Hippocampal formation (tissue), 2 donors: ENCODE data around the gene ACVR2A.

Experiments used
- DNase-seq, 2 donors: peaks; one replicate each; lab custom pipeline; 2025; lab: John Stamatoyannopoulos, UW

Gene ACVR2A

GRCh38 chr2:147855316-147855715 lies 10.5 kb downstream of the ACVR2A start:
- DNase-seq, result no peak

GRCh38 chr2:147855977-147856376 lies 11.1 kb downstream of the ACVR2A start:
- peak in 1 of 2 donors; percentile 16 for DNase-seq

- DNase-seq, result no peak
These were observed 15.2 kb downstream of the ACVR2A start for GRCh38 chr2:147860009-147860408.

GRCh38 chr2:147862859-147863516 lies 18.2 kb downstream of the ACVR2A start:
- no peak for DNase-seq

GRCh38 chr2:147863835-147864234 lies 19.0 kb downstream of the ACVR2A start:
- DNase-seq, result no peak

- no peak for DNase-seq
These were observed 20.7 kb downstream of the ACVR2A start for GRCh38 chr2:147865560-147865959.

GRCh38 chr2:147867050-147867449 lies 22.2 kb downstream of the ACVR2A start:
- DNase-seq, result no peak

GRCh38 chr2:147869934-147870333 lies 25.1 kb downstream of the ACVR2A start:
- no peak for DNase-seq

- no peak for DNase-seq
These were observed 28.1 kb downstream of the ACVR2A start for GRCh38 chr2:147872967-147873366.

- DNase-seq, result no peak
These were observed 29.1 kb downstream of the ACVR2A start for GRCh38 chr2:147873859-147874483.

GRCh38 chr2:147879846-147880245 lies 35.0 kb downstream of the ACVR2A start:
- DNase-seq, result no peak

- no peak for DNase-seq
These were observed 37.8 kb downstream of the ACVR2A start for GRCh38 chr2:147882631-147883030.

- no peak for DNase-seq
These were observed 40.0 kb downstream of the ACVR2A start for GRCh38 chr2:147884830-147885229.

GRCh38 chr2:147886136-147886535 lies 41.3 kb downstream of the ACVR2A start:
- DNase-seq, result no peak

GRCh38 chr2:147888680-147889079 lies 43.9 kb downstream of the ACVR2A start:
- no peak for DNase-seq

- DNase-seq, result no peak
These were observed 59.2 kb downstream of the ACVR2A start for GRCh38 chr2:147904051-147904450.

- DNase-seq, result no peak
These were observed 64.3 kb downstream of the ACVR2A start for GRCh38 chr2:147909178-147909577.

- DNase-seq, result peak in 1 of 2 donors; percentile 82
These were observed 66.2 kb downstream of the ACVR2A start for GRCh38 chr2:147910990-147911473.

- no peak for DNase-seq
These were observed 69.1 kb downstream of the ACVR2A start for GRCh38 chr2:147913701-147914480.

GRCh38 chr2:147916067-147916466 lies 71.2 kb downstream of the ACVR2A start:
- no peak for DNase-seq

GRCh38 chr2:147916723-147917122 lies 71.9 kb downstream of the ACVR2A start:
- DNase-seq, result no peak

- no peak for DNase-seq
These were observed 72.3 kb downstream of the ACVR2A start for GRCh38 chr2:147917161-147917560.

GRCh38 chr2:147923846-147924245 lies 79.0 kb downstream of the ACVR2A start:
- no peak for DNase-seq
